ENCODE results near the gene HES1. TPM values are rescaled to one million over a fixed set of nuclear protein-coding genes. Genes with fewer than 3 reads are reported as not detected.

Gene HES1
- total RNA-seq, 6 experiments from 2014 or later, result 12.9 to 40.3 (median 23.4) TPM

DNA sequence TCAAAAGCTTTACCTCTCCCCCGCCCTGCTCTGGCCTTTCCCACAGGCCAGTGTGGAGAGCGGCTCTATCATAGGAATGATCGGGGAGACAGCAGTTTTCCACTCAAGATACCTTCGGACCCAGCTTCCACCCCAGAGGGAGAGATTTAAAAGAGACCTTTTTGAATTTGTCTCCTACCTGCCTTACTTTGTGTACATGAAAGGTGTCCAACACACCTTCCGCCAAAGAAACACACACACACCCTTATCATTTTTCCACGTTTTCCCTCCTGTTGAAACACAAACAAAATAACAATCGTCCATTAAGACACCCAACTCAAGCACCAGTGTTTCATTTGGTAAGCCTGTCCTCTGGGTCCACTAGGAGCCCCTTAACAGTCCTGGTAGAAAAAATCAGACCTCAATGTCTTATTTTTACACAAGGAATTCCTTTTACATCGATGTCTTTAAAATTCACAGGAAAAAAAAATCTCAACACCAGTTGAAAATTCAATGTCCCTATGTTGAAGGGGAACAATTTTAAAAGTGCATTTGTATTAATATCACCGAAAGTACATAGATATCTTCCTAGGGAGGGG, 4.0 kb downstream of the HES1 start:
- ATAC-seq, result no peak
- intact Hi-C loops (cut with DNase I), result loop anchor here (5.0 to 10.0 kb wide), 3 partner anchors 65 to 355 kb away; no protein-coding TSS in a partner anchor

DNA sequence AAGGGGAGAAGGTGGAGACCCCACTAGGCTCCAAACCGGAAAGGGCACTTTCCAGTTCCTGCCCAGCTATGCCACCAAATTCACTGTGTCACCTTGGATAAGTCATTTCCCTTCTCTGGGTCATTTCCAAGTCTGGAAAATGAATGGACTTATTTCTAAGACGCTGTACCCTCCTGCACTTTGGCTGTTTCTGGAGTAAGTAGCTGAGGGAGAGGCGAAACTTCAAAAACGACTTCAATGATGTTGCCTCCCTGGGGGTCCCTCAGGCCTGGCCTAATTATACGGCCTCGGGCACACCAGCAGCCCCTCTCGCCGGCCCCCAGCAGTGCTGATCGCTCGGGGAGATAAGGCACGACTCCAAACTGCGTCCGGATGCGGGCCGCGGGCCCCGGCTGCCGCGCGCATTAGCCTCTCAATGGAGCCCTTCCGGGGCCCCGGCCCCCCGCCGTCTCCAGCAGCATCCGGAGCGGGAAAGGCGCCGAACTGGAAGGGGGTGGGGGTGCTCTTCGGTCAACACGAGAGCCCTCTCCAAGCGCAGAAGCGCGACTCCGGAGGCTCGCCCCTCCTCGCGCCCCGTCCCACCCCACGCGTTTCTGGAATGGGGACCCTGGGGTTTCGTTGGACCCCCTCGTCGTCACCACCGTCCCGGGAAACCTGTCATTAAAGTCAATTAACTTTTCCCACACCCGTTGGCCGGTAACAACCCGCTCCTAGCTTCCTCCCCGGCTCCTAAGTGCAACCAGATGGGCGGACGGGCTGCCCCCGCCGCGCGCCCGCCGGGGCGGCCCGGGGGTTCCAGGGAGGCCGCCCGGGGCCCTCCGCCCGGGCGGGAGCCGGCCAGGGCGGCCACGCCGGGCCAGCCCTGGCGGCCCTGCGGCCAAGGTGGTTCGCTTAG, 4.8 kb downstream of the HES1 start:
- peak in 3 of 4 donors; percentile 0 to 16 (median 3) for ATAC-seq
- TF ChIP-seq POLR2A (IDR thresholded peaks at IDR 0.05), result peak; percentile 66
- TF ChIP-seq, protein P1, sequence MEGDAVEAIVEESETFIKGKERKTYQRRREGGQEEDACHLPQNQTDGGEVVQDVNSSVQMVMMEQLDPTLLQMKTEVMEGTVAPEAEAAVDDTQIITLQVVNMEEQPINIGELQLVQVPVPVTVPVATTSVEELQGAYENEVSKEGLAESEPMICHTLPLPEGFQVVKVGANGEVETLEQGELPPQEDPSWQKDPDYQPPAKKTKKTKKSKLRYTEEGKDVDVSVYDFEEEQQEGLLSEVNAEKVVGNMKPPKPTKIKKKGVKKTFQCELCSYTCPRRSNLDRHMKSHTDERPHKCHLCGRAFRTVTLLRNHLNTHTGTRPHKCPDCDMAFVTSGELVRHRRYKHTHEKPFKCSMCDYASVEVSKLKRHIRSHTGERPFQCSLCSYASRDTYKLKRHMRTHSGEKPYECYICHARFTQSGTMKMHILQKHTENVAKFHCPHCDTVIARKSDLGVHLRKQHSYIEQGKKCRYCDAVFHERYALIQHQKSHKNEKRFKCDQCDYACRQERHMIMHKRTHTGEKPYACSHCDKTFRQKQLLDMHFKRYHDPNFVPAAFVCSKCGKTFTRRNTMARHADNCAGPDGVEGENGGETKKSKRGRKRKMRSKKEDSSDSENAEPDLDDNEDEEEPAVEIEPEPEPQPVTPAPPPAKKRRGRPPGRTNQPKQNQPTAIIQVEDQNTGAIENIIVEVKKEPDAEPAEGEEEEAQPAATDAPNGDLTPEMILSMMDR (IDR thresholded peaks at IDR 0.05), result no peak
- Histone ChIP-seq H3K36me3 (no peaks in the 10 kb centered on the region), H3K27ac (peak overlapping the region; percentile 75 to 94 (median 83)), H3K9me3 (no peaks in the 10 kb centered on the region), H3K4me1 (peaks cover 0 to 48% (median 21%) of the 10 kb centered on the region in 4 donors), H3K4me3 (peak overlapping the region; percentile 30 to 52 (median 44)), H3K27me3 (no peaks in the 10 kb centered on the region)
- DNase-seq, result peak; percentile 65
- intact Hi-C loops (cut with DNase I), result loop anchor here in 1 of 2 donors (5.0 kb wide), 1 partner anchor 177 kb away; no protein-coding TSS in a partner anchor
- WGBS (ENCODE audit: insufficient coverage, low coverage, low lambda C conversion rate, missing lambda C conversion rate), result 15% methylated on average over 6 of the region's 71 CpGs

More for the DNA sequence above, 4.0 kb downstream of the HES1 start:
- TF ChIP-seq, protein P1 (IDR thresholded peaks at IDR 0.05), result no peak
- TF ChIP-seq POLR2A (IDR thresholded peaks at IDR 0.05), result no peak
- Histone ChIP-seq H3K27me3 (no peaks in the 10 kb centered on the region), H3K36me3 (no peaks in the 10 kb centered on the region), H3K9me3 (no peaks in the 10 kb centered on the region), H3K4me3 (no peak overlapping the region), H3K4me1 (peaks cover 0 to 51% (median 21%) of the 10 kb centered on the region in 4 donors), H3K27ac (peak overlapping the region in 2 of 3 donors; percentile 26 to 83)
- DNase-seq, result no peak
- WGBS (ENCODE audit: insufficient coverage, low coverage, low lambda C conversion rate, missing lambda C conversion rate), result 21% methylated on average over 9 of the region's 9 CpGs

DNA sequence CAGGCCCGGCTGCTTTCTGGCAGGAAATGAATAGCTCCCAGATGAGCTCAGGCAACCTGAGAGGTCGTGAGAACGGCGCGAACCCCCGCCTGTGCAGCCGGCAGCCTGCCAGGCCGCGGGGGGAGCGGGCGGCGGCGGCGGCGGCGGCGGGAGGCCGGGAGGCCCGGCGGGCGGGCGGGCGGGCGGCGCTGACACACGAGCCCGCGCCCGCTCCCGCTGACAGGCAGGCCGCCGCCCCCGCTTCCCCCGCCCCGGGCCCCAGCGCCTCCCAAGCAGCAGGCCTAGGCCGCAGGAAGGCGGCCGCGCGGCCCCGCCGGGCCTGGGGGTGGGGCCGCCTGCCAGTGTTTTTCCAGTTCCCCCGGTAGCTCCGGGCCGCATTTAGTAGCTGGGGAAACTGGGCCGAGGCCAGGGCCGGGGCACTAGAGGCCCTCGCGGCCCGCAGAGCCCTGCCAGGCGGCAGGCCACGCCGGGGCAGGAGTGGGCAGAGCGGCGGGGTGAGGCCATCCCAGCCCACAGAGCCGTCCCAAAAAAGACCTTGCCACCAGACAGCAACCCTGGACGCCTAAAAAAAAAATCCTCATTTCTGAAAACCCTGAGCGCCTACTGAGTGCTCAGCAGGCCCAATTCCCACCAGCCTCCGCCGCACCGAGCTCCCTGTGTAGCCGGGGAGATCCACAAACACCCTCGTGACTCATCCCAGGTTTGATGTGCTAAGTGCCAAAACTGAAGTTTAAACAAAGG, 5.6 kb downstream of the HES1 start:
- H3K4me3 ChIP-seq, result peak overlapping the region; percentile 17 to 52 (median 21)
- H3K4me1 ChIP-seq, result peaks cover 0 to 48% (median 21%) of the 10 kb centered on the region in 4 donors
- intact Hi-C loops (cut with DNase I), result loop anchor here in 1 of 2 donors (5.0 kb wide), 1 partner anchor 176 kb away; no protein-coding TSS in a partner anchor
- ATAC-seq (peak; percentile 56 to 77 (median 68)), DNase-seq (peak; percentile 94 to 95 (median 94))
- peak overlapping the region; percentile 88 to 97 (median 94) for H3K27ac ChIP-seq
- 3% methylated on average over 8 of the region's 65 CpGs for WGBS (ENCODE audit: insufficient coverage, low coverage, low lambda C conversion rate, missing lambda C conversion rate)
- H3K36me3 ChIP-seq, result no peaks in the 10 kb centered on the region
- peak; percentile 46 for TF ChIP-seq POLR2A (IDR thresholded peaks at IDR 0.05)
- TF ChIP-seq, protein P1 (IDR thresholded peaks at IDR 0.05), result peak in 1 of 4 donors; percentile 3
- H3K9me3 ChIP-seq, result no peaks in the 10 kb centered on the region
- H3K27me3 ChIP-seq, result no peaks in the 10 kb centered on the region

Data from right lobe of liver (tissue), 6 donors.